ENCODE results near the gene BAD.

BAD gene

DNA sequence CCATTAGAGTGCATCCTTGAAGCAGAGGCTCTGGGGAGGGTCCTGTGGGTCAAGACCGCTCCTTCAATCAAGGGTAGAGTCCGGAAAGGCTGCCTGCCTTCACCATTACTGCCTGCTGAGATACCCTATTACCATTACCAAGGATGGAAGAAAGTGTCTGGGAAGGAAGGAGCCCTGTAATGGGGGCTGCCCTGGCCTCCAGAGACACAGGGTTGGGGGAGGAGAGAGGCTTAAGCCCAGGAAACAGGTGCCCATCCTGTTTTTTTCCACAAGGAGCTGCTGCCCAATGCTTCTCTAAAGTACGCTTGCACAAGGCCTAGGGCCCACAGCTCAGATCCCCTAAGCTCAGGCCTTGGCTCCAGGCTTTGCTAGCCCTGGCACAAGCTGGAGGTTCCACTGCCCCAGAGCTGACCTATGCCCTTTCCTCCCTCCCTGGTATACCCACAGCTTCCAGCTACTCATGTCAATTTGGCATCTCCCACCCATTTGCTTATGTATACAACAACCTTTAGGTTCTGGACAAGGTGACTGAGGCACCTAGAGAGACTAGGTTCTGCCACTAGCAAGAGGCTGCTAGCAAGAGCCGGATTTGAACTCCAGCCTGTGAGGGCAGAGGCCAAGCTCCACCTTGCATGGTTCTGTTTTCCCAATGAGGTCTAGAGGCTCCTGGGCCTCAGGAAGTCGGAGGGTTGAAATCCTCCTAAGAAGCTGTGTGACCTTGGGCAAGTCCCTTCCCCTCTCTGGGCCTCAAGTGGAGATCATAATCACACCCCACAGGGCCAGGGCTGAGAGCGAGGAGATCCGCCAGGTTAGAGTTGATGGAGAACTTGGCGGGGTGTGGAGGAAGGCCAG is 34.7 kb downstream of the BAD start:
- ATAC-seq, result no peak
- TF ChIP-seq ZFP30 (CRISPR knock-in tag; IDR thresholded peaks at IDR 0.05) (no peak), ZNF565 (CRISPR knock-in tag; conservative IDR thresholded peaks at IDR 0.05; ENCODE audit: low read depth) (no peak), ZFP3 (CRISPR knock-in tag; IDR thresholded peaks at IDR 0.05) (no peak), ZNF70 (CRISPR knock-in tag; IDR thresholded peaks at IDR 0.05) (no peak), ZNF8 (CRISPR knock-in tag; IDR thresholded peaks at IDR 0.05) (no peak), OSR1 (CRISPR knock-in tag; IDR thresholded peaks at IDR 0.05) (no peak), CSDC2 (CRISPR knock-in tag; IDR thresholded peaks at IDR 0.05) (no peak), TCF4 (CRISPR knock-in tag; IDR thresholded peaks at IDR 0.05; ENCODE audit: borderline replicate concordance) (no peak), TOX (CRISPR knock-in tag; IDR thresholded peaks at IDR 0.05; ENCODE audit: borderline replicate concordance) (no peak), ISL1 (CRISPR knock-in tag; IDR thresholded peaks at IDR 0.05) (no peak)

DNA sequence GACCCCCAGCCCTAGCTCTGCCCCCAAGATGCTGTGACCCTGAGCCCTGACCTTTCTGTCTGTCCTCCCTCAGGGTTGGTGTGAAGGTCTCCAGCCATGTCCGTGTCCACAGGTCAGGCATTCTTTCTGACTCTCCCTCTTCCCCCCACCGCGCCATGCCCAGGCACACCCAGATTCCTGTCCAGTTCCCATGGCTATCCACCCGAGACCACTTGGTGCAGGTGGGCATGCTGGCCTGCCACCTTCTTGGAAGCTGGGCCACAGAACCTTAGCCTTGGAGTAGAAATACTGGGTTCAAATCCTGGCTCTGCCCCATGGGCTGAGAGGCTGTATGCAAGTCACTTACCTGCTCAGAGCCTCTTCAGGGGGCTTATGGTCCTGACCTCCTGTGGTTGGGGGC is 35.4 kb downstream of the BAD start:
- ATAC-seq, result no peak
- TF ChIP-seq ZC3H10 (CRISPR knock-in tag; IDR thresholded peaks at IDR 0.05), result no peak
- TF ChIP-seq, protein P1, sequence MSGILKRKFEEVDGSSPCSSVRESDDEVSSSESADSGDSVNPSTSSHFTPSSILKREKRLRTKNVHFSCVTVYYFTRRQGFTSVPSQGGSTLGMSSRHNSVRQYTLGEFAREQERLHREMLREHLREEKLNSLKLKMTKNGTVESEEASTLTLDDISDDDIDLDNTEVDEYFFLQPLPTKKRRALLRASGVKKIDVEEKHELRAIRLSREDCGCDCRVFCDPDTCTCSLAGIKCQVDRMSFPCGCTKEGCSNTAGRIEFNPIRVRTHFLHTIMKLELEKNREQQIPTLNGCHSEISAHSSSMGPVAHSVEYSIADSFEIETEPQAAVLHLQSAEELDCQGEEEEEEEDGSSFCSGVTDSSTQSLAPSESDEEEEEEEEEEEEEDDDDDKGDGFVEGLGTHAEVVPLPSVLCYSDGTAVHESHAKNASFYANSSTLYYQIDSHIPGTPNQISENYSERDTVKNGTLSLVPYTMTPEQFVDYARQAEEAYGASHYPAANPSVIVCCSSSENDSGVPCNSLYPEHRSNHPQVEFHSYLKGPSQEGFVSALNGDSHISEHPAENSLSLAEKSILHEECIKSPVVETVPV (CRISPR knock-in tag; IDR thresholded peaks at IDR 0.05), result no peak
- TF ChIP-seq RARB (CRISPR knock-in tag; IDR thresholded peaks at IDR 0.05), result no peak
- no peak for TF ChIP-seq ZFP3 (CRISPR knock-in tag; IDR thresholded peaks at IDR 0.05)
- no peak for TF ChIP-seq TOX (CRISPR knock-in tag; IDR thresholded peaks at IDR 0.05; ENCODE audit: borderline replicate concordance)
- TF ChIP-seq BACH2 (CRISPR knock-in tag; IDR thresholded peaks at IDR 0.05; ENCODE audit: borderline replicate concordance), result no peak
- no peak for TF ChIP-seq TSHZ2 (CRISPR knock-in tag; IDR thresholded peaks at IDR 0.05)
- no peak for TF ChIP-seq GLIS3 (CRISPR knock-in tag; IDR thresholded peaks at IDR 0.05)

DNA sequence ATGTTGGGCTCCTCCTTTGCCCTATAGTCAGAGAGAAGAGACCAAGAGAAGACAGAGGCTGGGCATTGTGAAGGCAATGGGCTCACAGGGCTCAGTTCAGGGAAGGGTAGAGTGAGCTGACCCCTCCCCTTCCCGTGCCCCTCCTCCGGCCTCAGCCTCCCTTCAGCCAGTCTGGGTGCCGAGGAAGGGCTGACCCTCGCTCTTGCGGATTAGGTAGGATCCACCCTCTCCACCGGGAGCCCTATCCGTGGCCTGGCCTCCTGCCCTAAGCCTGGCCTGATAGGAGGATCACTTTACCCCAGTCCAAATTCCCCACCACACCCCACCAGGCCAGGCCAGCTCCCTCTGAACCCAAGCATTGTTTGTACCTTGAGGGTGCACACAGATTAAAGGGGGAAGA is 35.9 kb downstream of the BAD start:
- no peak for TF ChIP-seq ESRRG (CRISPR knock-in tag; IDR thresholded peaks at IDR 0.05)
- no peak for TF ChIP-seq GLIS3 (CRISPR knock-in tag; IDR thresholded peaks at IDR 0.05)
- no peak for TF ChIP-seq ZFP3 (CRISPR knock-in tag; IDR thresholded peaks at IDR 0.05)
- TF ChIP-seq, protein P1 (CRISPR knock-in tag; IDR thresholded peaks at IDR 0.05), result no peak
- no peak for TF ChIP-seq CSDC2 (CRISPR knock-in tag; IDR thresholded peaks at IDR 0.05)
- no peak for ATAC-seq

- ATAC-seq, result no peak
- TF ChIP-seq ZNF8 (CRISPR knock-in tag; IDR thresholded peaks at IDR 0.05) (no peak), BACH2 (CRISPR knock-in tag; IDR thresholded peaks at IDR 0.05; ENCODE audit: borderline replicate concordance) (no peak), RARB (CRISPR knock-in tag; IDR thresholded peaks at IDR 0.05) (no peak), ARNTL (CRISPR knock-in tag; IDR thresholded peaks at IDR 0.05; ENCODE audit: borderline replicate concordance, low read depth) (no peak), ZFP30 (CRISPR knock-in tag; IDR thresholded peaks at IDR 0.05) (no peak), OSR1 (CRISPR knock-in tag; IDR thresholded peaks at IDR 0.05) (no peak), ISL1 (CRISPR knock-in tag; IDR thresholded peaks at IDR 0.05) (no peak), TSHZ2 (CRISPR knock-in tag; IDR thresholded peaks at IDR 0.05) (no peak), ESRRG (CRISPR knock-in tag; IDR thresholded peaks at IDR 0.05) (no peak)
- TF ChIP-seq, protein P1 (CRISPR knock-in tag; IDR thresholded peaks at IDR 0.05), result no peak
Observed at GRCh38 chr11:64247729-64248531, 36.5 kb downstream of the BAD start.
